ENCODE measurements around the gene MAGEA1.

GRCh38 chrX:153179131-153179530 is at the start of gene MAGEA1:
- TF ChIP-seq CTCF (IDR thresholded peaks at IDR 0.05; ENCODE audit: insufficient read depth, low read length) (no peak), POLR2AphosphoS5 (IDR thresholded peaks at IDR 0.05; ENCODE audit: low read depth) (no peak), GABPA (IDR thresholded peaks at IDR 0.05; ENCODE audit: low read depth) (no peak), REST (IDR thresholded peaks at IDR 0.05; ENCODE audit: insufficient replicate concordance, low read depth) (no peak)

All from HL-60 (cell line).